HG02678 (cell line): ENCODE results near the gene SMARCAL1.
A peak's percentile ranks its signal among the peaks of the same experiment; 100 is the strongest.

Experiments used
- ATAC-seq: cut with Tn5 transposase; IDR thresholded peaks from one replicate; pipeline ENCODE4 v1.9.1; 2021; ENCODE audit warnings: mild to moderate bottlenecking, moderate library complexity; ENCODE audit not compliant: unreplicated experiment

The SMARCAL1 gene

DNA sequence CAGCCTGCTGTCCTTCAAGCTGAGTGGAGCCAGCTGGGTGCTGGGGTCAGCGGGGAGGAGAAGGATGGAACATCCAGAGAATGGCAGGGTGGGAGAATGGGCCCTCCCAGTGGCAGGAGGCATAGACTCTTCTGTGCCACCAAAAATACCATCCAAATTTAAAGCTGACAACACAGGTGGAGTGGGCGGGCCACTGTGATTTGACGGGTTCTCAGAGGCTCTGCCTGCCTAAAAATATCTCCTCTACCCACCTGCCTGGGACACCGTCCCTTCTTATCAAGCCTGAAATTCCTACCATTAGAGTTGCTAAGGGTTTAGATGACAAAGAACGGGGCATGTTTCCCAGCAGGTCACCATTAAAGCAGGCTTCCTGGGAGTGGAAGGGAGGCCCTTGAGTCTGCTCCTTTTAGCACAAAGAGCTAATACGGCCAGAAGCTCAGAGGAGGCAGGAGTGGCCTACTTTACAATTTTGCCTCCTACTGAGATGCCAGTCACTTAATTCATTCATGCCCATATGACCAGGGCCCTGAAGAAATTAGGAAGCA is 20.2 kb upstream of the SMARCAL1 start:
- ATAC-seq, result no peak

DNA sequence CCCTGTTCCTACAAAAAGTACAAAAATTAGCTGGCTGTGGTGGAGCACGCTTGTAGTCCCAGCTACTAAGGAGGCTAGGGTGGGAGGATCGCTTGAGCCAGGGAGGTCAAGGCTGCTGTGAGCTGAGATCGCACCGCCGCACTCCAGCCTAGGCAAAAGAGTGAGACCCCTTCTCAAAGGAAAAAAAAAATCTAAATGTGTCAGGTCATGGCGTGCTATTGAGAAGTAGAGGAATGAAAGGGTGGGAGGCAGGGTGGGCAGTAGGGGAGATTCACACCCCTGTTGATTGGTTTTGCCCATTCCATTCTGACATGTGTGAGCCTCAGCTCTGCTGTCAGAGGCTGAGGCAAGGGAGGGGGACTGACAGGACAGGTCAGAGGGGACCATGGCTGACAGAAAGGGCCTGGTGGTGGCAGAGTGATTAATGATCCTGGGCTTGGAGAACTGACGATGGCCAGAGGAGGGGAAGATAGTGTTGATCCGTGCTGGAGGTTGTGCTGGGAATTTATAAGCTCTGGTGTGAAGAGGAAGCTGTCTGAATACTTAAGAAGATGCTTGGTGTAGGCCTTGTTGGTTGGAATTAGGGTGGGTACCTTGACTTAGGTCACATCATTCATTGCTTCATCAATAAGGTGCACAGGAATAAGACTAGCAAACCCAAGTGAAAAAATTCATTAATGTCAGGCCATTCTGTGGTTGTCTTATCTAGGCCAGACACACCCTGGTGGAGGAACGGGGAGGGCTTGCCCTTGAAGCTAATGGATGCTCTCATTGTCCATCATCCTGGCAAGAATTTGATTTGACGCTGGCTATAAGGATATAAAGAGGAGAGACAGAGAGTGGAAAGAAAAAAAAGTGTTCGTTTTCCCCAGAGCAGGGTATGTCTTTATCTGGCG is 19.1 kb upstream of the SMARCAL1 start:
- no peak for ATAC-seq

DNA sequence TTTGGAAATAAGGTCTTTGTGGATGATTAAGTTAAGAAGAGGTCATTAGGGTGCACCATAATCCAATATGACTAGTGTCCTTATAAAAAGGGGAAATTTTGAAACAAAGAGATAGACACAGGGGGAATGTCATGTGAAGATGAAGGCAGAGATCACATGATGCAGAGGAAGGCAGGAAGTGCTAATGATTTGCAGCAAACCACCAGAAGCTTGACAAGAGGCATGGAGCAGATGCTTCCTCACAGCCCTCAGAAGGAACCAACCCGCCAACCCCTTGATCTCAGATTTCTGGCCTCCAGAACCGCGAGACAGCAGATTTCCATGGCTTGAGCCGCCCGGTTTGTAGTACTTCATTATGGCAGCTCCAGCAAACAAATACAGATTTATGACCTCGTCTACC is 17.4 kb upstream of the SMARCAL1 start:
- no peak for ATAC-seq

DNA sequence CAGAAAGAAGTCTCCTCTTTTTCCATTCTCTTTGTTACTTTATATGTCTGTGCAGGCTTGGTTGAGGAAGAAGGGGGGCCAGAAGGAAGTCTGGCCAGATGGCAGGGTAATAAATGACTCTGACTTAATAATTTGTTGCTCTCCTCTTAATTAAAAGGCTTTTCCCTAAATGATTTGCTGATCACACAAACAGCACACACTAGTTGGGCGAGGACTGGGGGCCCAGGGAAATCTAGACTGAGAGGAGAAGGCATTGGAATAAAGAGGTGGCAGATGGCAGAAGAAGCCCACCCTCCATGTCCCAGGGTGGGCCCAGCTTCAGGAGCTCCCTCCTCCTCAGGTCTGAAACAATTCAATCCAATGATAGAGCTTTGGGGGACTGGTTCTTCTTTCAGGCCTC is 12.7 kb upstream of the SMARCAL1 start:
- ATAC-seq, result no peak

DNA sequence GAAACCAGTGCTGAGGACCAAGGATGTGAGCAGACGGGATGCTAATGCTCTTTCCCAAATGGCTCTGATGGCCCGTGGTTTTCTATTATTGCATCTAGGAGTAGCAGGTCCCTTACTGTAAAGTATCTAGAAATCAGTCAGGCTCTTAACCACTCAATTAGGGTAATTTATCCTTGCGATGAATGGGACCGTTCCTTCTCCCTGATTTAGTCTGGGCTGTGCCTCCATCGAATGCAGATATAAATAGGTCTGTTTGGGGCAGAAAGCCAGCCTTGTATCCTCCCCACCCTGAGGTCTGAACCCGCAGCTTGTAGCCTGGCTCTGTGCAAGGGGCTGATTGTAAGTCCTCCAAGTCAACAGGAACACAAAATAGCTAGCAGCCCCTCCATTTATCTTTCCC is 9.5 kb upstream of the SMARCAL1 start:
- ATAC-seq, result no peak

DNA sequence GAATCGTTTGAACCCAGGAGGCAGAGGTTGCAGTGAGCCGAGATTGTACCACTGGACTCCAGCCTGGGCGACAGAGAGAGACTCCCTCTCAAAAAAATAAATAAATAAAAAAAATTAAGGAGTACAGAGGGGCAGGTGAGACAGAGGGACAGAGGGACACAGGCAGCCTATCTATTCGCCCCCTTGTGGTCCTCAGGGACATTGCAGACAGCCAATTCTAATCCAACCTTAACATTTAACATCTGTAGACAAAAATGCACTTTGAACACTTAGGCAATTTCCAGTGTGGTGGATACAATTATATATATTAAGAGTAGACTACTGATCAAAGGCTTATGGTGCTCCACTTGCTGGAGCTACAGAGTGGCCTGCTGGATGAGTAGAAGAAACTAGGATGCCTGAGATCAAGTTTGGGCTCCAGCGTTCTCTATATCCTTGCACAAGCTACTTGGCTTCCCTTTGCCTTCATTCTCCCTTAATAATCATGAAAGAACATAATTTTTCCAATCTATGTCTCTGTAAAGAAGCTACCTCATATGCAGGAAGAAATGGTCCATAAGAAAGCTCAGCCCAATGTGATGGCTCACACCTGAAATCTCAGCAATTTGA is 8.2 kb upstream of the SMARCAL1 start:
- ATAC-seq, result peak; percentile 70

DNA sequence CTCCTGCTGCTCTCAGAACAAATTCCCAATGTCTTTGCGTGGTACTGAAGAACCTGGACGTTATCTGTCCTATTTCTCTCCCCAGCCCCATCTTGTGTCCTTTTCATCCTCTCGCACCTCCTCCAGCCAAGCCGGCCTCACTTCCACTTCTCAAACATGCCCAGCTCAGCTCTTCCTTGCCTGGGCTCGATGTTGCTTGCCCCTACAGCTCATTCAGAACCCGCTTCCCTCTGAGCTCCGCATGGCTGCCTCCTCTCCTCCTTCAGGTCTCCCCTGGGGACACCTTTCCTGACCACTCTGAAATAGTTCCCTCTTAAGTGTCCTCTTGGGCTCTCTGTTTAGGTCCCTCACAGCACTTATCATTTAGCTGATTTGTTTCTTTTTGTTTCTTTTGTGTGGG is 6.7 kb upstream of the SMARCAL1 start:
- ATAC-seq, result no peak

DNA sequence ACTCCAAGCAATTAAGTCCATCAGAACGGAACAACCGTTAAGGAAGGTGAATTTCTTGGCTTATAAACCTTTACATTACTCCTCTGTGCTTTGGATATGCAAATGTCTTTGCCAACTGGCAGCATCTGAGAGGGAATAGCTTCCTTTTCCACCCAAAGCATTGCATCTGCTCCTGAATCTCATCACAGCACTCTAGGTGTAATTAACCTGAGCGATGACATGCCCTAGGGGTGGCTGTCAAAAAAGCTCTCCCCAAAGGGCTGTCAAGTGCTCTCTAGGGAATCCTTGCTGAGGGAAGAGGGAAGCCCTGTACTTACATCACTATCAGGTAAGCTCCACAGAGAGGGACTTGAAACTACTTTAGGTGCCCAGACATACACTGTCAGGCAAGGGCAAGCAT is 5.5 kb upstream of the SMARCAL1 start:
- ATAC-seq, result no peak

DNA sequence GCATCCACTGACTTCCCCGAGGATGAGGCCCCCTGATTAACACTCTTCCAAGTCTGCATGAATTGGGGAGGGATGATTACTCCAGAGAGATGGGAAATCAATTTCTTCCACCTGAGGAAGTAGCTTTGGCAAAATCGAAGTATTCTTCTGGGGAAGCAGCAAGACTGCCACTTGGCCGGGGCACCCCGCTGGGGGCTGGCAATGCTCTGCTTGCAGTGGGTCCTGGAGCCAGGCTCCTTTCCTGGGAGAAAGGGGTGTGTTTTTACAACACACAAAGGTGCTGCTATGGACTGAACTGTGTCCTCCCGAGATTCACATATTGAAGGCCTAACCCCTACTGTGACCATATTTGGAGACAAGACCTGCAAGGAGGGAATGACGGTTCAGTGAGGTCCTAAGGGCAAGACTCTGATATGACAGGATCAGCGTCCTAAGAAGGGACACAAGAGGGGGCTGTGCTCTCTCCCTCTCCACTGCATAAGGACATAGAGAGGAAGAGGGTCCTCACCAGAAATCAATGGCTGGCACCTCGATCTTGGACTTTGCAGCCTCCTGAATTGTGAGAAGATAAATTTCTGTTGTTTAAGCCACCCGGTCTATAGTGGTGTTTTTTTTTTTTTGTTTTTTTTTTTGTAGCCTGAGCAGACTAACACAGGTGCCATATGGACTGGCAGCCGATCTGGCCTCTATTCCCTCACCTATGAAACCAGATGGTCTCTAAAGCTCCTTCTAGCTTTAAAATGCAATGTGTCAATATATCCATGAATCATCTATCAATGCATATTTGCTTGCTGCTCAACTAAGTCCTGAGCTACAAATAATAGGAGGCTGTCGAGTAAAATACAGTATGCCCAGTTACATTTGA is 3.6 kb upstream of the SMARCAL1 start:
- ATAC-seq, result no peak

DNA sequence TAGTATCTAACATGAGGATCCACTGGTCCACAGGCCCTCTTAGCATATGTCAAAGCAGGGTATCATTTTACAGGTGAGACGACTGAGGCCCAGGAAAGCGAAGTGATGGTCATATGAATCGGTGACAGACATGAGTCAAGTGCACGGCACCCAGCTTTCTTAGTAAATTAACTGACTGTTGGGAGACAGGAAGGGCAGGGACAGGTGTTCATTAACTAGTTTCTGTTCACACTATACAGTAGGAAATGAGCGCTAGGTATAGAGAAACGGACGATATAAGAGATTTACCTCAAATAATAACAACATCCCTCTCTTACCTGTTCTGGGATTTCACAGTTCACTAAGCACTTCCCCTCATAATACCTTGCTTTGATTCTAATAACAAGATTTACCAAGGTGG is 1.7 kb upstream of the SMARCAL1 start:
- no peak for ATAC-seq

DNA sequence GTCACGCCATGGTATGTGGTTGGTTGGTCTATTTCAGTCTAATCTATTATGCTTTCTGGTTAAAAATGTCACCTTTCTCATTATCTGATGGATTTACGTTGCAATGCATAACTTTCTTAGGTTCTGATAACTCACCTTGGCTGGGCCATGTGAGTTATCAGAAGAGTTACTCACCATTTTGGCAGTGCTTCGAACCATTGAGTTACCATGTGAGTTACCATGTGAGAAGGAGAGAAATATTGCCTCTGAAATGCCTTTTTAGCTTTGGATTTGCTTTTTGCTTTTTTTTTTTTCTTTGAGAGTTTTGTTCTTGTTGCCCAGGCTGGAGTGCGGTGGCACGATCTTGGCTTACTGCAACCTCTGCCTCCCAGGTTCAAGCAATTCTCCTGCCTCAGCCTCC is 1.6 kb downstream of the SMARCAL1 start:
- no peak for ATAC-seq

DNA sequence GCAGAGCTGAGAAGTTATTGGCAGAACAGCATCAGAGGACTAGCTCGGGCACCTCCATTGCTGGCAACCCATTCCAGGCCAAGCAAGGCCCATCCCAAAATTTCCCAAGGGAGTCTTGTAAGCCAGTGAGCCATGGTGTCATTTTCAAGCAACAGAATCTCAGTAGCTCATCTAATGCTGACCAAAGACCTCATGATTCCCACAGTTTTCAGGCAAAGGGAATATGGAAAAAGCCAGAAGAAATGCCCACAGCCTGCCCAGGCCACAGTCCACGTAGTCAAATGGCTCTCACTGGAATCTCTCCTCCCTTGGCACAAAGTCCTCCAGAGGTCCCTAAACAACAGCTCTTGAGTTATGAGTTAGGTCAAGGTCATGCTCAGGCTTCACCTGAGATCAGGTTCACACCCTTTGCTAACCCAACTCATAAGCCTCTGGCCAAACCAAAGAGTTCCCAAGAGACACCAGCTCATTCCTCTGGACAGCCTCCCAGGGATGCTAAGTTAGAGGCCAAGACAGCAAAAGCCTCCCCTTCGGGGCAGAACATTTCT is 2.6 kb downstream of the SMARCAL1 start:
- no peak for ATAC-seq

DNA sequence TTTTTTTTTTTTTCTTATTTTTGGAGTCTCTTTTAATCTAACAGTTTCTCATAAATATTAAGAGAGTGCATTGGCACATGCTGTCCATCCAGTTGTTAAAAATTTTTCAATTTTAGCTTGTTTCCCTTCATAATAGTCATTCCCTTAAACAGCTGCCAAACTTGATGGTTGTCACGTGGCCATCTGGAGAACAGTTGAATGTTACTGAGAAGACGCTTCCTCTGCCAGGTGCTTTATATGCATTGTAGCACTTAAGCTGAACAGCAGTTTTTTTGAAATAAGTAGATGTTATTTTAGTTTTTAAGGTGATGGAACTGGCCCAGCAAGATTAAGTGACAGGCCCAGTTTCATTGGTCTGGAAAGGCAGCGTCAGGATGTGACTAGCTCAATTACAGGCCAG is 3.3 kb downstream of the SMARCAL1 start:
- ATAC-seq, result no peak

DNA sequence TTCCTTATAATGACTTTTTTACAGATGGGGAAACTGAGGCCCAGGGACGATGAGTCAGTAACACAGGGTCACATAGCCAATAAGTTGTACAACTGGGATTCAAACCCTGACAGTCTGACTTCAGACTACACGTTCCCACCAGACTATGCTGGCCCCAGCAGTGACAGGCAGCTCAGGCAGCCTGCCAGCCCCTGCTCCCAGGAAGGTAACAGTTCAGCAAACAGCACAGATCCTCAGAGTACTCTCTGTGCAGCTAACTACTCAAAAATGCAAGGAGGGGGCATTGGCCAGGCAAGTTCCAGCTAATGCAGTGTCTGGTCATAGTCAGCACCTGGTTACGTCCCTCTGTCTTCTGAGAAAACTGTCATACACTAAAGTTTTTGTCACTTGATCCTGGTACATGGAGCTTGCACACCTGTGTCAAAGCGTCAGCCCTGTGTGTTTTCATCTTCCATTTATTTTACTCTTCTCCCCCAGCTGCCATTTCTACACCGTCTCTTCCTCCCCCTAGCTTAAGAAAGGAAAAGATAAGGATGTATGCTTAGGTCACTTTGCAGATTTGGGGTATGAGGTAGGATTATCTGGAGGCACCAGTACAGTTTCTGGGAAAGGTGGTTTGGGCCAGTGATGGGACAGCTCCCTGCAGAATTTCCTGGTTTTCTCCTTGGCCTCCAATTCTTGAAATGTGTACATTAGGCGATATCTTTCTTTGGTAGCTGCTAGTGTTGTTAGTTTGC is 4.5 kb downstream of the SMARCAL1 start:
- no peak for ATAC-seq

DNA sequence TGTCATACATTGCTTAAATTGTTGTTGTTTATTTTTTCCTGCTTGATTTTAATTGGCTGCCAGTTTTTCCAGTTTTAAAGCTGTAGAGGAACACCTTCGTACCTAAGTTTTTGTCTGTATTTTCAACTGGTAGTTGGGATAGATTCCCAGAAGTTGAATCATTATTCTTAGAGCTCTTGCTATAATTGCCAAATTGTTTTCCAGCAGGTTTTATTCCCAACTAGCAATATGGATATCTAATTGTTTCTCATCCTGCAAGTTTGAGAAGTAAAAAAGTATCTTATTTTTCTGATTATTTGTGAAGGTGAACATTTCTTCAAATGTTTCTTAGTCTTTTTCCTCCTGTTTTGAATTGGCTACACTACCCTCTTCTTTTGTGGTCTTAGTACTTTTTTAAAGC is 6.7 kb downstream of the SMARCAL1 start:
- no peak for ATAC-seq

DNA sequence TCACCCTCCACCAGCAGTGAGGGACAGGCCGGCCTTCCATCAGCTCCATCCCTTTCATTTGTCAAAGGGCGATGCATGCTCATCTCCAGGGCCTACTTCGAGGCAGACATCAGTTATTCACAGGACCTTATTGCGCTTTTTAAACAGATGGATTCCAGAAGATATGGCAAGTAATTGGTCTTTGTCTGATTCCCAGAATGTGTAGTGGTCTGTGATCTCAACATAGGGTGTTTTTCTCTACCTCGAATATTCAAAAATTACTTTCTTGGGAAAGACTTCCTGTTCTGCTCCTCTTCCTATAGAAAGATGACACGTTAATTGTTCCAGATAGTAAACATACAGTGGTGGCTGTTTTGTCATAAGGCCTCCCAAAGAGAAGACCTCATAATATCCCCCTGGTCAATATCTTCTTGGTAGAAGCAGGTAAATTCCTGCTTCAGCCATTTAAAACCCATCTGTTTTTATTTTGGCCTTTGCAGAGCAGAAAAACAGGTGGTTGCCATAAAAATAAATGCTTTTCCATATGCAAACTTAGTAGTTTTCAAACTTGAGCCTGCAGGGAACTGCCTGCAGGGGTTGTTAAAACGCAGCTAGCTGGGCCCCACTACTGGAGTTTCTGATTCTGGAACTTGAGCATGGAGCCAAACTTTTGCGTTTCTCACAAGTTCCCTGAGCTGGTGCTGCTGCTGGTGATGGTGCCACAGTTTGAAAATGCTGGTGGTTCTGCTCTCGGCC is 8.2 kb downstream of the SMARCAL1 start:
- ATAC-seq, result no peak

DNA sequence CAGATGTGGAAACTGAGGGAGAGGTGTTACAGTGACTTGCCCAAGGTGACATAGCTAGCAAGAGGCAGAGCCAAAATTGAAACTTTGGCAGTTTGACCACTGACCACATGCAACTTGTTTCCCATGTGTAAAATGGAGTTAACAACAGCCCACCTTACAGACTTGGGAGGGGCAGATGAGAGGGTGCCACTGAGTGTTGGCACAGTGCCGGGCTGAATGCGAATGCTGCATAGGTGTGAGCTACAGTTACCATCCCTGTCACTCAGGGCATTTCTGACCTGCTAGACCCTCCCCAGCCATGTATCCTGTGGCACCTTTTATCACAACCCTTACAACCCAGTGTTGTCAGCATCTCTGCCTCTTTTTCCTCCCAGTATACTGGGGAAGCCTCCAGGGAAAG is 10.8 kb downstream of the SMARCAL1 start:
- no peak for ATAC-seq

DNA sequence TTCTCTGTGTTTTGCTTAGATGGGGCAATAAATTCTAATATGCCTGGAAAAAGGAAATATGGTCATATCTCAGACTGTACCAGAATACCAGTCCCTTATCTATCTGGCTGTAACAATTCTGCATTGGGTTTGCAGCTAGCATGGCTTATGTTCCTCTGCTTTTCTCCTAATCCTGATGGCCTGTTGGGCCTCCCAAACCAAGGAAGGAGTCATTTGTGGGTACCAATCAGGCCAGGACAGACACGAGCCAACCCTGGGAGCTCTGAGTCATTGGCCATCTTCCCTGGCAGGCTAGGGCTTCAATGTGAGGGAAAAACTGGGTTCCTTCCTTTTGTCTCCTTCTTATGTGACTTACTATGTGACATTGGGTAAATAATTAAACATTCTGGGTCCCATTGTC is 12.0 kb downstream of the SMARCAL1 start:
- ATAC-seq, result no peak

DNA sequence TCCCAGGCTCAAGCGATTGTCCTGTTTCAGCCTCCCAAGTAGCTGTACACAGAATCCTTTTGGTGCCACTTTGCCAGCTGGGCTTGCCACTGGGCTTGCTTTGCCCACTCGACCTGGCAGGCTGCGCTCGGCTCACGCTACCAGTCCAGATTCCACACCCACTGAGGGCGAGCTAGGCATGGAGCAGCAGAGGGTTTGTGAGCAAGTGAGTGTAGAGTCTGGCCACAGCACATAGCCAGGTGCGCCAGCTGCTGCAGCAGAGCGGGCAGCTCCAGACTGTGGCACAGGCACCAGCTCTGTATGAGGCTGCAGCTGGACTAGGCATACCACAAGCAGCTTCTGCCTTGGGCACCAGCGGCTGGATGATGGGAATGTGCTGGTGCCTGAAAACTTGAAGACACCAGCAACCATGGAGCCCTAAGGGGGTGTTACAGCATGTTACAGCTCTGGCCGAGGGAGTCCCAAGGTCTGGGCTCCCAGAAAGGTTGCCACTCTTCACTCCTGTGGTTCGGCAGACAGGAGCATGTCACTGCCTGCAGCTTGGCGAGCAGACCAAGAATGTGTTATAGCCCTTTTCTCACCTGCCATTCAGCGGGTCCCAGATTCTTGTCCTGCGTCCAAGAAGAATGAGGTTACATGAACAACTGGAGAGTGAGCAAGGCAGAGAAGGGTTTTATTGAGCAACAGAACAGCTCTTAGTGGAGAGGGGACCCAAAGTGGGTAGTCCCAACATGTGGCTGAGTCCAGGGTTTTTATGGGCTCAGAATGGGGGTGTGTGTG is 12.9 kb downstream of the SMARCAL1 start:
- ATAC-seq, result no peak
